HG02759 (cell line): ENCODE data around the gene PMEPA1.
"Not testable (repeated sequence)": the region's sequence is repeated elsewhere in the genome, so short reads cannot be mapped to it uniquely, and the experiment has no call there.

ENCODE experiments used
- ATAC-seq: cut with Tn5 transposase; IDR thresholded peaks from one replicate; pipeline ENCODE4 v1.9.1; 2021; ENCODE audit warnings: mild to moderate bottlenecking, moderate library complexity; ENCODE audit not compliant: unreplicated experiment

The PMEPA1 gene

GRCh38 chr20:57652606-57653545, 56.9 kb downstream of the PMEPA1 start:
- ATAC-seq, result no peak

DNA sequence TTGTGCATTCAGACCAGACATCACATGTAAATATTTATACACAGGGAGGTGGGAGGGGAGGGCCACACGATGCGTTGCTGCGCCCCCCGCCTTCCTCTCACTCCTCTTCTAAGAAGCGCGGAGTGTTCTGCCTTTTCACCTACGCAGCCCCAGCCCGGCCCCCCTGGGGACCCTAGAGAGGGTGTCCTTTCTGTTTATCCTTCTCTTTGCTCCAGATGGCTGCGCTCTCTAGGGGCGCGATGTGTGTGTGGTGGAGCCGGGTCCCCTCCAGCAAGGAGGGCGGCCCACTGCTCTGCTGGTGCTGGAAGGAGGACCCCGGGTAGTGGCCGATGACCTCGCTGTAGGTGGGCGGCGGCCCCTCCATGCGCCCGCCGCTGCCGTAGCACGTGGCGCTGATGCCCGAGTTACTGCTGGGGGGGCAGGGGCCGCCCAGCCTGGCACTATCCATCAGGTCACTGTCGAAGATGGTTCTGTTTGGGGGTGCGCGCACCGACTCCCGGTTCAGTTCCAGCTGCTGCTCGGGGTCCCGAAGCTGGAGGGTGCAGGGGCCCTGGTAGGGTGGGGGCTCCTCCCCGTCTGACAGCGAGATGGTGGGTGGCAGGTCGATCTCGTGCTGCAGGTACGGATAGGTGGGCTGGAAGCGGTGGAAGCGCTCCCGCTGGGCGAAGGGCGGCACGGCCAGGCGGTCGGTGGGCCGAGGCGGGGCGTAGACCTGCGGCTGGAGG, 57.8 kb downstream of the PMEPA1 start:
- ATAC-seq, result no peak

DNA sequence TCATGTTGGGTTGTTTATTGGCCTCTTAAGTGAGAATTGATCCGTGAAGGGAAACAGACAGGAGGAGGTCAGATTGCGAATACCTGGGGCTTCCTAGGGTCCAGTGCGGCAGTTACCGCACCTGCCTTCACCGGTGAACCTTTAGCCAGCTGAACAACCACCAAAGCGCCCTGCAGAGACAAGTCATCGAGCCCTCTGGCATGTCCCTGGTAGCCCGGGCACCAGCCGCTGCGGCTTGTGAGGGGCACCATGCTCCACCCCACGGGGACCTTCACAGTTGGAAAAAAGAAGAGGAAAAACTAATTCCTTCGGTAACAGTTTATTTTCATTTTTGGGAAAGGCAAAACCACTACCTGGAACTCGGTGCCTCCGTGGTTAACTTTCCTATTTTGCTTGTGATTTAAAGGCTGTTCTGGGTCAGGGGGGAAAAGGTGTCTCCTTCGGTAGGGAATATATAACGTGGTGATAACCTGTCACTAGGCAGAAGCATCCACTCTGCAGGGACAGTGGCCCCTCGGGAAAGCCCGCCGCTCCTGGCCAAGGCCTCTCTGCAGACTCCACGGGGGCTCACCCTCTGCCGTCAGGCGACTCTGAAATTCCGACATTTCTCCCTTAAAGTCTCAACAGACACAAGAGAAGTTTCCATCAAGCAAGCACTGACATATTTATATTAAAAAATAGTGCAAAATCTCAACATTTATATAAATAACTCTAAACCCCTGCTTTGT, 58.9 kb downstream of the PMEPA1 start:
- ATAC-seq, result no peak

DNA sequence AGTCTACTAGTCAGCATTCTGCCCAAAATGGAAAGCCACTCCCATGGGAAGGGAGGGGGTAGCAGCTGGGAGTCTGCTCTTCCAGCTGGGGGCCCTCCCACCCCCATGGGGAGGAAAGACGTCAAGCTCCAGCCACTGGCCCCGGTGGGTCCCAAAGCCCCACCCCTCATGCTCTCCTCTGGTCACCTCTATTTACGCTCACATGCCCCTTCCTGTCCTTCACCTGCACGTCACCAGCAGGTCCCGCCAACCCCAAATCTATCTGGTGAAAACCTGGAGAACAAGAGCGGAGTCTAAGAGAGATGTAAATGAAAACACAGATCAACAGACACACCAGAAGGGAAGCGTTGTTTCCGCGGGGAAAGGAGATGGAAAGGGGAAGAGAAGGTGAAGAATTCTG, 59.5 kb downstream of the PMEPA1 start:
- ATAC-seq, result no peak

DNA sequence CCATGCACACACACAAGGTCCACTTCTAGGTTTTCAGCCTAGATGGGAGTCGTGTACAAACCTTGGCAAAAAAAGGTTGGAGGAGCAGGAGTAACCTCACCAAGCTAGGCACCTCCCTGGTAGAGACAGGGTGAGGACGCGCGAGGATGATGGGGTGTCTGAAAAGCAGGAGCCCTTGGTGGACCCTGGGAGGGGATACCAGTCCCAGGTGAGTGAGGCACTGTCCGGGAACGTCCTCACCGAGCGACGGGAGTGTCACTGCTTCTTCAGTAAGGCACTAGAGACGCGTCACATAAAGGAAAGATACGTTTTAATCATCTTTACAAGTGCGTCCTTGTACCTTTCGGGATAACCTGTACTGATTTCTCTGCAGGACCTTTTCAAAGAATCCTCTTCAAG, 60.2 kb downstream of the PMEPA1 start:
- no peak for ATAC-seq

DNA sequence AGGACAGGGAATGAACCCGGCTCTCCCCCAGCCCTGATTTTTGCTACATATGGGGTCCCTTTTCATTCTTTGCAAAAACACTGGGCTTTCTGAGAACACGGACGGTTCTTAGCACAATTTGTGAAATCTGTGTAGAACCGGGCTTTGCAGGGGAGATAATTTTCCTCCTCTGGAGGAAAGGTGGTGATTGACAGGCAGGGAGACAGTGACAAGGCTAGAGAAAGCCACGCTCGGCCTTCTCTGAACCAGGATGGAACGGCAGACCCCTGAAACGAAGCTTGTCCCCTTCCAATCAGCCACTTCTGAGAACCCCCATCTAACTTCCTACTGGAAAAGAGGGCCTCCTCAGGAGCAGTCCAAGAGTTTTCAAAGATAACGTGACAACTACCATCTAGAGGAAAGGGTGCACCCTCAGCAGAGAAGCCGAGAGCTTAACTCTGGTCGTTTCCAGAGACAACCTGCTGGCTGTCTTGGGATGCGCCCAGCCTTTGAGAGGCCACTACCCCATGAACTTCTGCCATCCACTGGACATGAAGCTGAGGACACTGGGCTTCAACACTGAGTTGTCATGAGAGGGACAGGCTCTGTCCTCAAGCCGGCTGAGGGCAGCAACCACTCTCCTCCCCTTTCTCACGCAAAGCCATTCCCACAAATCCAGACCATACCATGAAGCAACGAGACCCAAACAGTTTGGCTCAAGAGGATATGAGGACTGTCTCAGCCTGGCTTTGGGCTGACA, 60.8 kb downstream of the PMEPA1 start:
- ATAC-seq, result no peak

DNA sequence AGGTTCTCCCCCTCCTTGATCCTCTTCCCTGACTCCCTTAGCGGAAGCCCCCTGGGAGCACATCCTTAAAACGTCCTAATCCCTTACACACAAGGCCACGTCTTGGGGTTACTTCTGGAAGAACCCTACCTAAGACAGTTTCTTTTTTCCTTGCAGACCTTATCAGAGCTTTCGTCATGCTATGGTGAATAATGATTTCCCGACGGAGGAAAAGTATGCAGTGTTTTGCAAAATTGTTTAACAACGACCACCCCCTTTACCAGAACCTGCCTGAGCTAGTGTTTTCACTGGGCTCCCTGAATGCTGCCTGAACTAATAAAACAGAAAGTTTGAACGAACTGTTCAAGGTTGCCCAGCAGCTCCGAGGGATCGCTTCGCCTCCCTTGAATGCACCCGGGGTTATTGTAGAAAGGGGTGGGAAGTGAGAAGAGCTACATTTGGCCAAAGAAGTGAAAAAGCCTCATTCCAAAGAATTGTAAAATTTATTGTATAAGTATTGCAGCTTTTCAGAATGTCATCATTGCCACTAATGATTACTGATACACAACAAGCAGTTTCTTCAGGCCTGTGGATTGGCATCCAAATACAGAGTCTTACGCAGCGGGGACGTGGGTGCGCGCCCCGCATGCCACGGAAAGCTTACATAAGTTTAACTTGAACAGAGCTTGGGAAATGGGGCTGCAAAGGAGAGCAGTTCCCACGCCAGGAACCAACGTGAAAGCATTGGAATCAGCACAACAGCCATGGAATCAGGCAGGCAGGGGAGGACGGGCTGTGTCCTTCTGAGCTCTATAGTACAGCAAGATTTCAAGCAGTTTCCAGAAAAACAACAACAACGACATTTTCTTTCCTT, 61.7 kb downstream of the PMEPA1 start:
- no peak for ATAC-seq

DNA sequence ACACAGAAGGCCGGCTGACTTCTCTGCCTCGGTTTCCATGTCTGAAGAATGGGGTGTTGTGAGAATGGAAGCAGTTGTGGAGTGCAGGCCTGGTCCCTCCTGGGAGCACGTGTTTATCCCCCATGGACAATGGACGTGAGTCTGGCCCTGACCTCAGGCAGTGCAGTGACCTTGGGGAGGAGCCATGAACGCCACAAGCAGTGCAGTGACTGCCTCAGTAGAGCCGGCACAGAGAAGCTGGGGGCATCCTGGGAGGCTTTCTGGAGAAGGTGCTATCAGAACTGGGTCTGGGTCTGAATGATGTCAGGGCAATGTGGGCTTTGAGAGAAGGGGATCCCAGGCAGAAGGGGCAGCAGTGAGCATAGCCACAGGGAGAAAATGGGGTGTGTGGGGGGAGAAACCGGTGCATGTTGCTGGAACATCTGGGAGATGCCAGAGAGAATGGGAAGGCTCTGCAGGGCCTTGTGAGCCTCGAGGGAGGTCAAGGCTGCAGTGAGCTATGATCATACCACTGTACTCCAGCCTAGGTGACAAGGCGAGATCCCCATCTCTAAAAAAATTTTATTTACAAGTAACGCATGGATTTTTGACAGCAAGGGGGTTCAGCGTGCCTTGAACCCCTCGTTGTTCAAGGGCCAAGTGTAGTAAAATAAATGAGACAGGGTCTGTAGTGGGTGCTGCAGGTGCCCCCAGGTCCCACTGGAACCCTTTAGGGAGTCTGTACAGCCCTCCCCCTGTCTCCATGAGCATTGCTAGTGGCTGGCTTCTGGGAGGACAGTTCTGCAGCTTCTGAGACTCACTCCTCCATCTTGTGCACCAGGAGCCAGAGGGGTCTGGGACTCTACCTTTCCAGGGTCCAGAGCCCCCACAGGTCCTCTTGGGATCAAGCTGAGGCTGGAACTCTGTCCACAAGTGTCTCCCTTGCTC, 62.5 kb downstream of the PMEPA1 start:
- ATAC-seq, result no peak

GRCh38 chr20:57638895-57639236, 70.9 kb downstream of the PMEPA1 start:
- ATAC-seq, result no peak

DNA sequence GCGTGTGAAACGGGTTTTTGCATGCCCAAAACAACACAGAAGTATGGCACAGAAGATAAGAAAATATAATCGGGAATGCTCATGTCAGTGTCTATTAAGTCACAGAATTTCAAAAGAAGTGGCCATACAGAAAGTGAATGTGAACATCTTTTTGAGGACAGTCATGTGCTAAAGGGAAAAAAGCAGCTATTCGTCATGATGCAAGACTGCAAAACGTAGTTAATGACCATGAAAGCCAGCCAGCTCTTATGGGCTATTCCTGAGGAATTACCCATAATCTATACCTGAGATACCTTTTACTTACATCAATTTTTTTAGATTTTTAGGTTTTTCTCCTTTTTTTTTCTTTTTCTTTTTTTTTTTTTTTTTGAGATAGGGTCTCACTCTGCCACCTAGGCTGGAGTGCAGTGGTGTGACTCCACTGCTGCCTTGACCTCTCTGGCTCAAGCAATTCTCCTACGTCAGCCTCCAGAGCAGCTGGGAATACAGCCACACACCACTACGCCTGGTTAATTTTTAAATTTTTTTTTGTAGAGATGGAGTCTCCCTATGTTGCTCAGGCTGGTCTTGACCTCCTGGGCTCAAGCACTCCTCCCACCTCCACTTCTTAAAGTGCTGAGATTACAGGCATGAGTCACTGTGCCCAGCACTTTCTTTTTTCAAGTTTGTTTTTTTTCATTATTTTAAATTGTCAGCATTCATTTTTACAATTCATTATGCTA, 71.5 kb downstream of the PMEPA1 start:
- no peak for ATAC-seq

DNA sequence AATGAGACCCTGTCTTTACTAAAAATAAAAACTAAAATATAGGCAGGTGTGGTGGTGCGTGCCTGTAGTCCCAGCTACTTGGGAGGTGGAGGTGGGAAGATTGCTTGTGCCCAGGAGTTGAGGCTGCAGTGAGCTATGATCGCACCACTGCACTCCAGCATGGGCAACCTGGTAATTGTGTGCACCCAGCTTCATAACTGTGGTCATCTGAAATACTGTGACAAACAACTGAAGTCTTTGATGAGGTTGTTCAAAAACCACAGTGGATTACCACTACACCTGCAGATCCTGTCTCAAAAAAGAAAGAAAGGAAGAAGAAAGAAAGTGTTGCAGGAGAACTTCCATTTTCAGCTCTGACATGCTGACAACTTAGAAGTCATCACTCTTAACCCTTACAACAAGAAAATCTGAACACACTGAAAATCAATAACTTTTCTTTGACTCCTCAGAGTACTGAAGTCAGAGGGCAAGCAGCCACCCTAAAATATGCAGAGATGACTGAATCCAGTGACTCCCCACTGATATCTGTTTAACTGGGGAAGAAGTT, 75.8 kb downstream of the PMEPA1 start:
- no peak for ATAC-seq

DNA sequence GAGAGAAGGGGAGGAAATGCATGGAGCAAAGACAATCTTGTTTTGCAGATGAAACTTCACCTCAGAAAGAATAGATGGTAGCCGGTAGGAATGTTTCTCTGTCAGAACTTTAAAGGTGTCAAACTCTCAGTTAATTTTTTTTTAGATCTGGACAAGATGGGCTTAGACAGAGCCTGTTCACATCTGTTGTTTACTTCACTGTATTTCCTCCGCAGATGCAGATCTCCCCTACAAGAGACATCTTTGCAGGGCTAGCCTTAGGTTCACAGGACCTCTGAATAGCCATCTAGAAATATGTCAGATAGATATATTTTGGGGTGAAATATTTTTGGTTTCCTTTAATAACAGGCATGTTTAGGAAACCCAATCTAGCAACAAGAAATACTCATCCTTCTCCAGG, 77.5 kb downstream of the PMEPA1 start:
- ATAC-seq, result no peak

DNA sequence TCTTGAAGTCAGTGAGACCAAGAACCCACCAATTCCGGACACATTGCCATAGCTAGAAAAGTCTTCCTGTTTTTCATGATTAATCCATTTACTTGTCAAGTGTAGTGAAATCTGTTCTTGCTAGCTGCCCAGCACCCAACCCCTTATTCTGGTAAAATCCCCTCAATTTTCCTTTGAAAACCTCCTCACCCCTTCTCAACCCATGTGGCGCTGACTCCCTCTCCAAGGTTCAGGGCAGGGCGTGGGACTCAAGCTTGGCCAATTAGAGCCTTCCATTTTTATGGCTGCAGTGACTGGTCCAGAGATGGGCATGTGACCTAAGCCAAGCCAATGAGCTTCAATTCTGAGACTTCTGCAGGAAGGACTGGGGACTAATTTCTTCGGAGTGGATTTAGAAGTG, 79.8 kb downstream of the PMEPA1 start:
- no peak for ATAC-seq

DNA sequence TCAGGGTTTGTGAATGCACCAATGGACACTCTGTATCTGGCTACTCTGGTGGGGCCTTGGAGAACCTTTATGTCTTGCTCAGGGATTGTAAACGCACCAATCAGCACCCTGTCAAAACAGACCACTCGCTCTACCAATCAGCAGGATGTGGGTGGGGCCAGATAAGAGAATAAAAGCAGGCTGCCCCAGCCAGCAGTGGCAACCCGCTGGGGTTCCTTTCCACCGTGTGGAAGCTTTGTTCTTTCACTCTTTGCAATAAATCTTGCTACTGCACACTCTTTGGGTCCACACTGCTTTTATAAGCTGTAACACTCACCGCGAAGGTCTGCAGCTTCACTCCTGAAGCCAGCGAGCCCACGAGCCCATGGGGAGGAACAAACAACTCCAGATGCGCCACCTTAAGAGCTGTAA, 80.3 kb downstream of the PMEPA1 start:
- not testable (repeated sequence) for ATAC-seq

DNA sequence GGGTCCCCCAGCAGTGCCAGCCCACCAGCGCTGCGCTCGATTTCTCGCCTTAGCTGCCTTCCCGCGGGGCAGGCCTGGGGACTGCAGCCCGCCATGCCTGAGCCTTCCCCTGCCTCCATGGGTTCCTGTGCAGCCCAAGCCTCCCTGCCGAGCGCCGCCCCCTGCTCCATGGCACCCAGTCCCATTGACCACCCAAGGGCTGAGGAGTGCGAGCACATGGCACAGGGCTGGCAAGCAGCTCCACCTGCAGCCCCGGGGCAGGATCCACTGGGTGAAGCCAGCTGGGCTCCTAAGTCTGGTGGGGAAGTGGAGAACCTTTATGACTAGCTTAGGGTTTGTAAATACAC, 80.9 kb downstream of the PMEPA1 start:
- ATAC-seq, result not testable (repeated sequence)

- no peak for ATAC-seq
Observed at GRCh38 chr20:57628047-57628961, 81.5 kb downstream of the PMEPA1 start.

GRCh38 chr20:57627339-57627738, 82.5 kb downstream of the PMEPA1 start:
- ATAC-seq, result no peak
